ENCODE data around the gene ARHGEF4.

The ARHGEF4 gene

GRCh38 chr2:130949954-130950353 lies 113.2 kb downstream of the ARHGEF4 start:
- TF ChIP-seq CTCF (conservative IDR thresholded peaks at IDR 0.05; ENCODE audit: low read depth, low read length): no peak
- no peak overlapping the region for H3K27ac ChIP-seq
- no peak overlapping the region for H3K4me3 ChIP-seq (IDR thresholded peaks at IDR 0.05; ENCODE audit: insufficient read depth, low read depth, low read length)
- H4K20me1 ChIP-seq (ENCODE audit: insufficient read depth): no peaks in the 10 kb centered on the region
- no peaks in the 10 kb centered on the region for H3K36me3 ChIP-seq (ENCODE audit: insufficient read depth)
- no peak overlapping the region for H3K9ac ChIP-seq
- no peaks in the 10 kb centered on the region for H3K79me2 ChIP-seq (ENCODE audit: insufficient read depth, low read depth)
- H3K27me3 ChIP-seq (ENCODE audit: insufficient read depth, low read depth): no peaks in the 10 kb centered on the region
- no peaks in the 10 kb centered on the region for H3K4me1 ChIP-seq (ENCODE audit: low read depth, poor library complexity, severe bottlenecking)
- no peak overlapping the region for H3K4me2 ChIP-seq
- no peak overlapping the region for H2AFZ ChIP-seq (ENCODE audit: low read depth)

- no peaks in the 10 kb centered on the region for H3K27me3 ChIP-seq (ENCODE audit: insufficient read depth, low read depth)
- TF ChIP-seq CTCF (conservative IDR thresholded peaks at IDR 0.05; ENCODE audit: low read depth, low read length): no peak
- no peak overlapping the region for H3K4me2 ChIP-seq
- H3K36me3 ChIP-seq (ENCODE audit: insufficient read depth): no peaks in the 10 kb centered on the region
- H3K9ac ChIP-seq: no peak overlapping the region
- H3K27ac ChIP-seq: no peak overlapping the region
- no peaks in the 10 kb centered on the region for H3K79me2 ChIP-seq (ENCODE audit: insufficient read depth, low read depth)
- H2AFZ ChIP-seq (ENCODE audit: low read depth): no peak overlapping the region
- no peak overlapping the region for H3K4me3 ChIP-seq (IDR thresholded peaks at IDR 0.05; ENCODE audit: insufficient read depth, low read depth, low read length)
- H4K20me1 ChIP-seq (ENCODE audit: insufficient read depth): no peaks in the 10 kb centered on the region
- no peaks in the 10 kb centered on the region for H3K4me1 ChIP-seq (ENCODE audit: low read depth, poor library complexity, severe bottlenecking)
These were observed 114.3 kb downstream of the ARHGEF4 start for GRCh38 chr2:130951018-130951417.

GRCh38 chr2:130954873-130955272 lies 118.2 kb downstream of the ARHGEF4 start:
- Histone ChIP-seq H2AFZ (ENCODE audit: low read depth) (no peak overlapping the region), H3K27ac (no peak overlapping the region), H3K9ac (no peak overlapping the region), H3K4me3 (IDR thresholded peaks at IDR 0.05; ENCODE audit: insufficient read depth, low read depth, low read length) (no peak overlapping the region), H3K4me2 (no peak overlapping the region), H3K36me3 (ENCODE audit: insufficient read depth) (no peaks in the 10 kb centered on the region), H3K79me2 (ENCODE audit: insufficient read depth, low read depth) (no peaks in the 10 kb centered on the region), H3K4me1 (ENCODE audit: low read depth, poor library complexity, severe bottlenecking) (no peaks in the 10 kb centered on the region), H4K20me1 (ENCODE audit: insufficient read depth) (no peaks in the 10 kb centered on the region), H3K27me3 (ENCODE audit: insufficient read depth, low read depth) (no peaks in the 10 kb centered on the region)
- no peak for TF ChIP-seq CTCF (conservative IDR thresholded peaks at IDR 0.05; ENCODE audit: low read depth, low read length)

- no peak overlapping the region for H3K4me3 ChIP-seq (IDR thresholded peaks at IDR 0.05; ENCODE audit: insufficient read depth, low read depth, low read length)
- no peaks in the 10 kb centered on the region for H3K27me3 ChIP-seq (ENCODE audit: insufficient read depth, low read depth)
- H2AFZ ChIP-seq (ENCODE audit: low read depth): no peak overlapping the region
- TF ChIP-seq CTCF (conservative IDR thresholded peaks at IDR 0.05; ENCODE audit: low read depth, low read length): no peak
- no peak overlapping the region for H3K4me2 ChIP-seq
- no peaks in the 10 kb centered on the region for H3K36me3 ChIP-seq (ENCODE audit: insufficient read depth)
- no peaks in the 10 kb centered on the region for H3K4me1 ChIP-seq (ENCODE audit: low read depth, poor library complexity, severe bottlenecking)
- no peaks in the 10 kb centered on the region for H3K79me2 ChIP-seq (ENCODE audit: insufficient read depth, low read depth)
- H3K27ac ChIP-seq: no peak overlapping the region
- no peaks in the 10 kb centered on the region for H4K20me1 ChIP-seq (ENCODE audit: insufficient read depth)
- H3K9ac ChIP-seq: no peak overlapping the region
These were observed 121.2 kb downstream of the ARHGEF4 start for GRCh38 chr2:130957915-130958314.
